ENCODE measurements around the gene SNRPA1.

The SNRPA1 gene

GRCh38 chr15:101248274-101248673 is 46.8 kb downstream of the SNRPA1 start:
- POLR2A ChIA-PET, result no interaction called here
- CTCF ChIA-PET, result interaction anchor here (0.7 to 11.9 kb wide), 5 partner anchors 8 to 255 kb away, joined by 3 to 278 read pairs (median 4); no protein-coding TSS in a partner anchor
- no peak for DNase-seq (ENCODE audit: low read depth, low spot score)
- H3K4me3 ChIP-seq (ENCODE audit: low read depth, low read length), result no peak overlapping the region
- TF ChIP-seq, protein P1, sequence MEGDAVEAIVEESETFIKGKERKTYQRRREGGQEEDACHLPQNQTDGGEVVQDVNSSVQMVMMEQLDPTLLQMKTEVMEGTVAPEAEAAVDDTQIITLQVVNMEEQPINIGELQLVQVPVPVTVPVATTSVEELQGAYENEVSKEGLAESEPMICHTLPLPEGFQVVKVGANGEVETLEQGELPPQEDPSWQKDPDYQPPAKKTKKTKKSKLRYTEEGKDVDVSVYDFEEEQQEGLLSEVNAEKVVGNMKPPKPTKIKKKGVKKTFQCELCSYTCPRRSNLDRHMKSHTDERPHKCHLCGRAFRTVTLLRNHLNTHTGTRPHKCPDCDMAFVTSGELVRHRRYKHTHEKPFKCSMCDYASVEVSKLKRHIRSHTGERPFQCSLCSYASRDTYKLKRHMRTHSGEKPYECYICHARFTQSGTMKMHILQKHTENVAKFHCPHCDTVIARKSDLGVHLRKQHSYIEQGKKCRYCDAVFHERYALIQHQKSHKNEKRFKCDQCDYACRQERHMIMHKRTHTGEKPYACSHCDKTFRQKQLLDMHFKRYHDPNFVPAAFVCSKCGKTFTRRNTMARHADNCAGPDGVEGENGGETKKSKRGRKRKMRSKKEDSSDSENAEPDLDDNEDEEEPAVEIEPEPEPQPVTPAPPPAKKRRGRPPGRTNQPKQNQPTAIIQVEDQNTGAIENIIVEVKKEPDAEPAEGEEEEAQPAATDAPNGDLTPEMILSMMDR (IDR thresholded peaks at IDR 0.05; ENCODE audit: insufficient read depth, low read length, missing control alignments), result no peak

DNA sequence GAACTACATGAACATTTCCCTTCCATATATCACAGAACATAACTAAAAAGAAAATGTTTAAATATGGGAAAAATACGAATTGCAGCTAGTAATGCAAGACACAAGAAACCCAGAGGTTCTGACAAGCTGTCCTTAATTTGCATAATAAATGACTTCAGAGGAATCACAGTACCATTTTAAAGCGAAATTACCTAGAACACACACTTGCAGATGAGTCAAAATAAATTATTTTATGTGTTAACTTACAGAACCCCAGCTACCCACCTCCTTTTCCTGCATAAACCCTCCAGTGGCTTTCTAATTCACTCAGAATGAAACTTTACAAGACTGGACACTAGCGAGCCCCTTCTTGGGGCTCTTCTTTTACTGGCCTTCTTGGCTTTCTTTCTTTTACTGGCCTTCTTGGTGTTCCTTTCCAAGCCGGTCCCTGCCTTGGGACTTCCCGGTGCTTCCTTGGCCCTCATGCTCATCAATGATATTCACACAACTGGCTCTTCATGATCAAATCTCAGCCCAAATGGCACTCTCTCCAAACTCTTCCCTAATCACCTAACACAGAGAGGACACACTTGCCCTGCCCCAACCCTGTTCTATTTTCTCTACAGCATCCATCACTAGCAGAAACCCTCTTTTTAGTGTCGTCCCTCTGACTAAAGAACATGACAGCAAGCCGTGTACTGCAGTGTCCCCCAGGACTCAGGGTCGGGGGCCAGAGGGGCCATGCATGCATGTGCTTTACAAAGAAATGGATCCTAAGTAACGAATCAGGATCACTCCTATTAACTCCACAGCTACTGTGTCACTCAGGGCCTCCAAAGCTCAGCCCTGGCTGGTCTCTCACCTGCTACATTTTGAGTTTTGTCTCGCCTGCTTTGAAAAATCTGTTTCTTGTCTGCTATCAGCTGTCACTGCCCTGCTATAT is 48.0 kb downstream of the SNRPA1 start:
- no peak for DNase-seq (ENCODE audit: low read depth, low spot score)
- POLR2A ChIA-PET, result no interaction called here
- no peak overlapping the region for H3K4me3 ChIP-seq (ENCODE audit: low read depth, low read length)
- CTCF ChIA-PET, result interaction anchor here (0.7 to 11.9 kb wide), 8 partner anchors 8 to 621 kb away, joined by 3 to 278 read pairs (median 4); no protein-coding TSS in a partner anchor
- TF ChIP-seq, protein P1 (IDR thresholded peaks at IDR 0.05; ENCODE audit: insufficient read depth, low read length, missing control alignments), result no peak

DNA sequence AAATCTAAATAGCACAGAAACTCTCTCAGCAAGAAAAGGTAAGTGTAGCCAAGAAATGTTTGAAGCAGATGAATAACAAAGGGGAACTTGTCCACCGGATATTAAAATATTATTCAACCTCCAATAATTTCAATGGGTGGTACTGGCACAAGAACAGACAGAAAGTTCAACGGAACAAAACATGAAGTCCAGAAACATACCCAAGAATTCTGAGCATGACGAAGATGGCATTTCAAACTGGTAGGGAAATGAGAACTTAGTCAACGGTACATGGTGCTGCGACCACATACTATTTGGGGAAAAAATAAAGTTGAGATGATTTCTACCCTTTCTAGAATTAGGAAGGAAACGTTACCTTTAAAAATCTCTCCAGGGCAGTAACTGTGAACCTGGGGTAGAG is 48.7 kb downstream of the SNRPA1 start:
- CTCF ChIA-PET, result interaction anchor here (0.7 to 4.5 kb wide), 6 partner anchors 9 to 621 kb away, joined by 3 to 35 read pairs (median 4); no protein-coding TSS in a partner anchor
- POLR2A ChIA-PET, result no interaction called here
- H3K4me3 ChIP-seq (ENCODE audit: low read depth, low read length), result no peak overlapping the region
- TF ChIP-seq, protein P1 (IDR thresholded peaks at IDR 0.05; ENCODE audit: insufficient read depth, low read length, missing control alignments), result no peak
- no peak for DNase-seq (ENCODE audit: low read depth, low spot score)

GRCh38 chr15:101244889-101245668 is 50.0 kb downstream of the SNRPA1 start:
- POLR2A ChIA-PET, result interaction anchor here (0.7 kb wide), 1 partner anchor 159 kb away, joined by 3 read pairs; no protein-coding TSS in a partner anchor
- TF ChIP-seq, protein P1 (IDR thresholded peaks at IDR 0.05; ENCODE audit: insufficient read depth, low read length, missing control alignments), result no peak
- no peak for DNase-seq (ENCODE audit: low read depth, low spot score)
- CTCF ChIA-PET, result interaction anchor here (1.0 to 4.5 kb wide), 8 partner anchors 8 to 237 kb away, joined by 3 to 35 read pairs (median 4); no protein-coding TSS in a partner anchor
- H3K4me3 ChIP-seq (ENCODE audit: low read depth, low read length), result peak overlapping the region; percentile 13; the same call in 1 of the 2 replicates

DNA sequence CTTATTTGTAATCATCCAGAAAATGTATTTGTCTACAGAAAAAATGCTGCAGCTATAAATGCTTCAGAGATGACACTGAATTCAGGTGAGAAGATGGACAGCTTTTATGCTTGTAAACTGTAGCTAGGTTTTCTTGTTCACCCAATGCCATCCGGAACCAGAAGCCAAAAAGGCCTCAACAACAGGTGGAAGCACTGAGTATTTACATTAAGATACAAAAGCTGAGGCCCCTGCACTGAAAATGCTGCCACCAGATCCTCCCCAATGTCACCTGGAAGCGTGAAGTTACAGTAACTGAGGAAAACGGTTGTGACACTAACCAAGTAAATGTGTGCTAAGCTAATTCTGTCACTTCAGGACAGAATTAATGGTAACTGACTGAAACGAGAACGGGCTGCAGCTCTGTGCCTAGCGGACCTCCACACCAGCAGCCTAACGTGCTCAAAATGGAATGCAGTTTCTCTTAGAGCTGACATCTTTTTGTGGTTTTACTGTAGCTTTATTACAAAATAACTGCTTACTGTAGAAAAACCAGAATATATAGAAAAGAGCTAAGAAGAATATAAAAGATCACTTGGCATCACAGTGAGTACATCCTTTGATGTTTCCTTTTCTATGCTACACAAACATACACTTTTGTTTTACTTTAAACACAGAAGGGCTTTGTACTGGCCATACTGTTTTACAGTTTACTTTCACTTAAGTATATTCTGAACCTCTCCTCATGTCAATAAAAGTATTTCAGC is 50.8 kb downstream of the SNRPA1 start:
- H3K4me3 ChIP-seq (ENCODE audit: low read depth, low read length), result peak overlapping the region; percentile 26
- POLR2A ChIA-PET, result no interaction called here
- TF ChIP-seq, protein P1 (IDR thresholded peaks at IDR 0.05; ENCODE audit: insufficient read depth, low read length, missing control alignments), result no peak
- CTCF ChIA-PET, result interaction anchor here (1.0 to 4.5 kb wide), 8 partner anchors 7 to 236 kb away, joined by 3 to 35 read pairs (median 4); no protein-coding TSS in a partner anchor
- no peak for DNase-seq (ENCODE audit: low read depth, low spot score)

Data from AG04449 (cell line).